ENCODE results near the gene PPP1CA.
"Not testable (repeated sequence)": the region's sequence is repeated elsewhere in the genome, so short reads cannot be mapped to it uniquely, and the experiment has no call there.

The PPP1CA gene

GRCh38 chr11:67404515-67405195 is 3.0 kb upstream of the PPP1CA start:
- Histone ChIP-seq H3K4me3 (ENCODE audit: low read depth, low read length) (no peak overlapping the region), H3K9me3 (ENCODE audit: control insufficient read depth, insufficient read depth, low read length) (no peaks in the 10 kb centered on the region), H3K27me3 (ENCODE audit: control insufficient read depth, insufficient read depth, low read length) (no peaks in the 10 kb centered on the region), H3K4me1 (ENCODE audit: control insufficient read depth, insufficient read depth, low read length) (peaks cover 3% of the 10 kb centered on the region), H3K9ac (ENCODE audit: low read depth, low read length) (no peak overlapping the region), H3K36me3 (ENCODE audit: control insufficient read depth, insufficient read depth, low read length) (peaks cover 4% of the 10 kb centered on the region)

GRCh38 chr11:67403085-67403484 is 1.4 kb upstream of the PPP1CA start:
- H3K4me3 ChIP-seq (ENCODE audit: low read depth, low read length); H3K4me1 ChIP-seq (ENCODE audit: control insufficient read depth, insufficient read depth, low read length); H3K9me3 ChIP-seq (ENCODE audit: control insufficient read depth, insufficient read depth, low read length); H3K27me3 ChIP-seq (ENCODE audit: control insufficient read depth, insufficient read depth, low read length); H3K9ac ChIP-seq (ENCODE audit: low read depth, low read length): not testable (repeated sequence)
- H3K36me3 ChIP-seq (ENCODE audit: control insufficient read depth, insufficient read depth, low read length), result peaks cover 18% of the 10 kb centered on the region

DNA sequence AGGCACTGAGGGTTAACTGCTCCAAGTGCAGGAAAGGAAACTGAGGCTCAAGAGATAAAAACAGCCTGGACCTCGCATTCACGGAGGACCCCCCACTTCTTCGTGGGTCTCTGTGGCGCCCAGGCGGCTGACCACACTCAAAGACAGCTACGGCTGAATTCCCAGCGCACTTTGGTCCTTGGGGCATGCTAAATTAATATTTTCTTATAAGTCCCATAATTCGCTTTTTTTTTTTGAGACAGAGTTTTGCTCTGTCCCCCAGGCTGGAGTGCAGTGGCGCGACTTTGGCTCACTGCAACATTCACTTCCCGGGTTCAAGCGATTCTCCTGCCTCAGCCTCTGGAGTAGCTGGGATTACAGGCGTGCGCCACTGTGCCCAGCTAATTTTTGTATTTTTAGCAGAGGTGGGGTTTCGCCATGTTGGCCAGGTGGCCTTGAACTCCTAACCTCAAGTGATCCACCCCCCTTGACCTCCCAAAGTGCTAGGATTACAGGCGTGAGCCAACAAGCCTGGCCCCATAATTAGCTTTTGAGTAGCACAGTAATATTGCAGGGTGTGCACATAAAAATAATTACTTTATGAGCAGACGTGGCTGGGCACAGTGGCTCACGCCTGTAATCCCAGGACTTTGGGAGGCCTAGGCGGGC is 658 bp upstream of the PPP1CA start:
- peaks cover 25% of the 10 kb centered on the region for H3K36me3 ChIP-seq (ENCODE audit: control insufficient read depth, insufficient read depth, low read length)

DNA sequence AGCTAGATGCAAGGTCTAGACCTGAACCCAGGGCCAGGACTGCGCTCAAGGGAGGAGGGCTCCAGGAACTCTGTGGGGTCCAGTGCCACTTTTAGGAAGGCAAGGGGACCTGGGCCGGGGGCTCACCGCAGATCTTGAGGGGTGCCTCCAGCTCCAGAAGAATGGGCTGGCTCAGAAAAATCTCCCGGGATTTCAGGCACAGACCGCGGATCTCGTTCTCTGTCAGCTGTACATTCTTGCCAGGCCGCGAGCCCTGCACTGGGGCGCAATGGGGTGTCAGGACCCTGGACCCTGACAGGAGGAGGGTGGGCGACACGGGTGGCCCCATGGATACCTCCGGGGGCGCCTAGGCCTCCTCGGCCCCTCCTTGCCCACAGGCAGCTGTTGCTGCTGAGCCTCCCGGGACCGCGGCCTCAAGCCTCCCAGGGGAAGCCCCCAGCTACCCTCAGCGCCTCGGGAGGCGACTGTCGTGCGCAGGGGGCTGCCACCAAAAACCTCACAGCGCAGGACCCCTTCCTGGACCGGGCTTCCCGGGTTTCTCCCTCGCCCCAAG is 640 bp downstream of the PPP1CA start:
- Histone ChIP-seq H3K4me3 (ENCODE audit: low read depth, low read length) (peak overlapping the region; percentile 82), H3K9me3 (ENCODE audit: control insufficient read depth, insufficient read depth, low read length) (no peaks in the 10 kb centered on the region), H3K9ac (ENCODE audit: low read depth, low read length) (peak overlapping the region; percentile 70), H3K36me3 (ENCODE audit: control insufficient read depth, insufficient read depth, low read length) (peaks cover 29% of the 10 kb centered on the region), H3K4me1 (ENCODE audit: control insufficient read depth, insufficient read depth, low read length) (peaks cover 3% of the 10 kb centered on the region), H3K27me3 (ENCODE audit: control insufficient read depth, insufficient read depth, low read length) (no peaks in the 10 kb centered on the region)

More for the DNA sequence above, 658 bp upstream of the PPP1CA start:
- not testable (repeated sequence) for H3K9ac ChIP-seq (ENCODE audit: low read depth, low read length); H3K4me3 ChIP-seq (ENCODE audit: low read depth, low read length); H3K9me3 ChIP-seq (ENCODE audit: control insufficient read depth, insufficient read depth, low read length); H3K4me1 ChIP-seq (ENCODE audit: control insufficient read depth, insufficient read depth, low read length); H3K27me3 ChIP-seq (ENCODE audit: control insufficient read depth, insufficient read depth, low read length)

DNA sequence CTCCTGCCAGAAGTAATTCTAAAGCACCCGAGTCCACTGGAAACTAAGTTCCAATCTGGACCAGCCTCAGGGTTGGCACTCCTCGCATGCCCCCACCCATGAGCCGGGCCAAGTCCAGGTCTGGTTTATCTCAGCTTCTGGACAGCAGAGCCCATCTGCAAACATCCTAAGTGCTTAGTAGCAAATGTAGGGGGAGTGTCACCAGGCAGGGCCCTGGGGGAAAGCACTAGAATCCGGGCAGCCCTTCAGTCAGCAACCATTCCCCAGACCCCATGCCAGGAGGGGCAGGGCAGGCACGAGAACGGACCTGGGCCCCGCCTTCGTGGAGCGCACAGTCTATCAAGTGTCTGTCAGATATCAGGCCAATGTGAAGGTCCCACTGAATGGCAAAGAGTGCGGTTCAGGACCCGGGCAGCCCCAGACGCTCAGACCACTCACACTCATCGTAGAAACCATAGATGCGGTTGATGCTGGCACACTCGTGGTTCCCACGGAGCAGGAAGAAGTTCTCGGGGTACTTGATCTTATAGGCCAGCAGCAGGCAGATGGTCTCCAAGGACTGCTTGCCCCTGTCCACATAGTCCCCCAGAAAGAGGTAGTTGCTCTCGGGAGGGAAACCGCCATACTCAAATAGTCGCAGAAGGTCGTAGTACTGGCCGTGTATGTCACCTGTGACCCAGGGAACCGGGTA is 1.3 kb downstream of the PPP1CA start:
- peaks cover 3% of the 10 kb centered on the region for H3K4me1 ChIP-seq (ENCODE audit: control insufficient read depth, insufficient read depth, low read length)
- H3K9ac ChIP-seq (ENCODE audit: low read depth, low read length), result peak overlapping the region; percentile 70
- no peaks in the 10 kb centered on the region for H3K27me3 ChIP-seq (ENCODE audit: control insufficient read depth, insufficient read depth, low read length)
- H3K4me3 ChIP-seq (ENCODE audit: low read depth, low read length), result peak overlapping the region; percentile 82
- no peaks in the 10 kb centered on the region for H3K9me3 ChIP-seq (ENCODE audit: control insufficient read depth, insufficient read depth, low read length)
- H3K36me3 ChIP-seq (ENCODE audit: control insufficient read depth, insufficient read depth, low read length), result peaks cover 32% of the 10 kb centered on the region

- no peaks in the 10 kb centered on the region for H3K27me3 ChIP-seq (ENCODE audit: control insufficient read depth, insufficient read depth, low read length)
- H3K36me3 ChIP-seq (ENCODE audit: control insufficient read depth, insufficient read depth, low read length), result peaks cover 36% of the 10 kb centered on the region
- H3K4me1 ChIP-seq (ENCODE audit: control insufficient read depth, insufficient read depth, low read length), result peaks cover 3% of the 10 kb centered on the region
- no peak overlapping the region for H3K4me3 ChIP-seq (ENCODE audit: low read depth, low read length)
- H3K9me3 ChIP-seq (ENCODE audit: control insufficient read depth, insufficient read depth, low read length), result no peaks in the 10 kb centered on the region
- no peak overlapping the region for H3K9ac ChIP-seq (ENCODE audit: low read depth, low read length)
Observed at GRCh38 chr11:67398661-67399563, 2.7 kb downstream of the PPP1CA start.

DNA sequence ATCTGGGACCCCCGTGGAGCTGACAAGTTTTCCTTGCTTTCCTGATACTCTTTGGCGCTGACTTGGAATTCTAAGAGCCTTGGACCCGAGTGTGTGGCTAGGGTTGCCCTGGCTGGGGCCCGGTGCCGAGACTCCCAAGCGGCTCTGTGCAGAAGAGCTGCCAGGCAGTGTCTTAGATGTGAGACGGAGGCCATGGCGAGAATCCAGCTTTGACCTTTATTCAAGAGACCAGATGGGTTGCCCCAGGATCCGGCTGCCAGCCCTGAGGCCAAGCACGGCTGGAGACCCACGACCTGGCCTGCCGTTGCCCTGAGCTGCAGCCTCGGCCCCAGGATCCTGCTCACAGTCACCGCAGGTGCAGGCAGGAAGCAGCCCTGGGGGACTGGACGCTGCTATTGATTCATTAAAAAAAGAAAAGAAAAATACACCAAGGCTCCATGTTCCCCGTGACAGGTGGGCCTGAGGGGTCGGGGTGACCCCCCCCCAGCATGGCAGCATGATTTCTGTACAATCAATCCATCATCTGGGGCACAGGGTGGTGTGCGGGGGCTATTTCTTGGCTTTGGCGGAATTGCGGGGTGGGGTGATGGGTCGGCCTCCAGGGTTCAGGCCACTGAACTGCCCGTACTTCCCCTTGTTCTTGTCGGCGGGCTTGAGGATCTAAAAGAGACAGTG is 3.5 kb downstream of the PPP1CA start:
- H3K9me3 ChIP-seq (ENCODE audit: control insufficient read depth, insufficient read depth, low read length), result no peaks in the 10 kb centered on the region
- peaks cover 3% of the 10 kb centered on the region for H3K4me1 ChIP-seq (ENCODE audit: control insufficient read depth, insufficient read depth, low read length)
- H3K36me3 ChIP-seq (ENCODE audit: control insufficient read depth, insufficient read depth, low read length), result peaks cover 36% of the 10 kb centered on the region
- H3K27me3 ChIP-seq (ENCODE audit: control insufficient read depth, insufficient read depth, low read length), result no peaks in the 10 kb centered on the region
- no peak overlapping the region for H3K4me3 ChIP-seq (ENCODE audit: low read depth, low read length)
- no peak overlapping the region for H3K9ac ChIP-seq (ENCODE audit: low read depth, low read length)

- no peak overlapping the region for H3K4me3 ChIP-seq (ENCODE audit: low read depth, low read length)
- H3K36me3 ChIP-seq (ENCODE audit: control insufficient read depth, insufficient read depth, low read length), result peaks cover 36% of the 10 kb centered on the region
- no peak overlapping the region for H3K9ac ChIP-seq (ENCODE audit: low read depth, low read length)
- no peaks in the 10 kb centered on the region for H3K9me3 ChIP-seq (ENCODE audit: control insufficient read depth, insufficient read depth, low read length)
- peaks cover 3% of the 10 kb centered on the region for H3K4me1 ChIP-seq (ENCODE audit: control insufficient read depth, insufficient read depth, low read length)
- H3K27me3 ChIP-seq (ENCODE audit: control insufficient read depth, insufficient read depth, low read length), result no peaks in the 10 kb centered on the region
Observed at GRCh38 chr11:67397536-67397935, 4.1 kb downstream of the PPP1CA start.

DNA sequence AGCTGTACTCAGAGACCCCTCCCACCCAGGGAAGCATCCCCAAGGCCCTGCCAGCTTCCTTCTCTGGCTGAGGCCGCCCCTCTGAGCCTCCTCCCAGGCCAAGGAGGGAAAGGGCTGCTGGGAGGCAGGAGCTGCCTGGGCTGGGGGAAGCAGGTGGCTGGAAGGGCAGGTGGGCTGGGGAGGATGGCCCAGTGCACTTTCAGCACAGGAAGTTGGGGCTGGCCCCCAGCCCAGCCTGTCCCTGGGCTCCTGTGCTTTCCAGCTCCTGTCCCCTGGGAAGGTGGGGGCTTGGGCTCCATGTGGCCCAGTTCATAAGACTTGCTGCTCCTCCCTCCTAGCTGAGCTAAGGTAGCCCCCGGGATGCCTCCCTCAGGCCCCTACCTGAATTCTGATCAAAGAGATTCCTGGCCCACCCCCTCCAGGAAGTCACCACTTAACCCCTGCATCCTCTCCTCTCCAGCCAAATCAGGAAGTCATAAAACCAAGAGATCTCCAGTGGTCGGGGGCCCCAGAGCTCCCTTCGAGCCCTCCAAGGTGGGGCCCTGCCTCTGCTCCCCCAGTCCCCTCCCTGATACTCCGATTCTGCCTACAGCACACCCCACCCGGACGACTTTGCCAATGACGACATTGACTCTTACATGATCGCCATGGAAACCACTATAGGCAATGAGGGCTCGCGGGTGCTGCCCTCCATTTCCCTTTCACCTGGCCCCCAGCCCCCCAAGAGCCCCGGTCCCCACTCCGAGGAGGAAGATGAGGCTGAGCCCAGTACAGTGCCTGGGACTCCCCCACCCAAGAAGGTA is 4.9 kb downstream of the PPP1CA start:
- peaks cover 36% of the 10 kb centered on the region for H3K36me3 ChIP-seq (ENCODE audit: control insufficient read depth, insufficient read depth, low read length)
- H3K9ac ChIP-seq (ENCODE audit: low read depth, low read length), result no peak overlapping the region

GRCh38 chr11:67396259-67396581 is 5.4 kb downstream of the PPP1CA start:
- H3K36me3 ChIP-seq (ENCODE audit: control insufficient read depth, insufficient read depth, low read length), result peaks cover 36% of the 10 kb centered on the region
- peaks cover 2% of the 10 kb centered on the region for H3K4me1 ChIP-seq (ENCODE audit: control insufficient read depth, insufficient read depth, low read length)
- no peak overlapping the region for H3K9ac ChIP-seq (ENCODE audit: low read depth, low read length)
- H3K27me3 ChIP-seq (ENCODE audit: control insufficient read depth, insufficient read depth, low read length), result no peaks in the 10 kb centered on the region
- H3K4me3 ChIP-seq (ENCODE audit: low read depth, low read length), result no peak overlapping the region
- H3K9me3 ChIP-seq (ENCODE audit: control insufficient read depth, insufficient read depth, low read length), result no peaks in the 10 kb centered on the region

More for the DNA sequence above, 4.9 kb downstream of the PPP1CA start:
- Histone ChIP-seq H3K4me1 (ENCODE audit: control insufficient read depth, insufficient read depth, low read length) (peaks cover 2% of the 10 kb centered on the region), H3K27me3 (ENCODE audit: control insufficient read depth, insufficient read depth, low read length) (no peaks in the 10 kb centered on the region), H3K4me3 (ENCODE audit: low read depth, low read length) (no peak overlapping the region), H3K9me3 (ENCODE audit: control insufficient read depth, insufficient read depth, low read length) (no peaks in the 10 kb centered on the region)
